AG09309 (cell line): ENCODE results near the gene OASL.

Experiments
- DNase-seq: peaks from one replicate; pipeline ENCODE4 v3.0.0-alpha.2; 2010; ENCODE audit warnings: low read depth
- H3K4me3 ChIP-seq: 2 replicates; pipeline ENCODE4 v1.5.1; 2011; ENCODE audit warnings: mild to moderate bottlenecking, low read depth, low read length, moderate library complexity; ENCODE audit not compliant: control insufficient read depth
- CTCF ChIP-seq: IDR thresholded peaks from 2 replicates; pipeline ENCODE4 v1.5.1; 2011; ENCODE audit warnings: mild to moderate bottlenecking, low read depth, low read length, inconsistent platforms; ENCODE audit not compliant: insufficient read depth, control insufficient read depth; ENCODE audit errors: missing control alignments

Gene OASL

GRCh38 chr12:121036810-121037326 is 2.2 kb downstream of the OASL start:
- no peak overlapping the region for H3K4me3 ChIP-seq
- peak; percentile 57 for DNase-seq
- TF ChIP-seq CTCF: no peak

GRCh38 chr12:121034616-121035305 is 4.3 kb downstream of the OASL start:
- no peak for DNase-seq
- no peak for TF ChIP-seq CTCF
- no peak overlapping the region for H3K4me3 ChIP-seq

- no peak overlapping the region for H3K4me3 ChIP-seq
- no peak for TF ChIP-seq CTCF
- DNase-seq: no peak
Measured at GRCh38 chr12:121033625-121034349, 5.3 kb downstream of the OASL start.

- no peak for DNase-seq
- H3K4me3 ChIP-seq: no peak overlapping the region
- TF ChIP-seq CTCF: no peak
Measured at GRCh38 chr12:121030576-121031212, 8.4 kb downstream of the OASL start.

GRCh38 chr12:121026274-121027045 is 12.6 kb downstream of the OASL start:
- no peak overlapping the region for H3K4me3 ChIP-seq
- no peak for DNase-seq
- TF ChIP-seq CTCF: peak; percentile 22

- H3K4me3 ChIP-seq: no peak overlapping the region
- TF ChIP-seq CTCF: no peak
- no peak for DNase-seq
Measured at GRCh38 chr12:121025442-121026226, 13.4 kb downstream of the OASL start.
